HepG2 (cell line): ENCODE measurements around the gene TMEM31. TPM values are rescaled to one million over a fixed set of nuclear protein-coding genes. Genes with fewer than 3 reads are reported as not detected.

ENCODE experiments used
- CENPT ChIP-seq: sonication (generic); formaldehyde crosslinking; IDR thresholded peaks from 2 replicates; pipeline ENCODE4 v1.8.0; 2022; ENCODE audit warnings: low read depth, mild to moderate bottlenecking, moderate library complexity, missing genetic modification reagents
- DNMT1 ChIP-seq: sonication (generic); formaldehyde crosslinking; IDR thresholded peaks from 2 replicates; pipeline ENCODE4 v1.5.1; 2020; ENCODE audit warnings: mild to moderate bottlenecking, missing genetic modification reagents
- DPF2 ChIP-seq: sonication (generic); formaldehyde crosslinking; IDR thresholded peaks from 2 replicates; pipeline ENCODE4 v1.4.0; 2020; ENCODE audit warnings: mild to moderate bottlenecking, low read depth, missing genetic modification reagents, borderline replicate concordance
- GZF1 ChIP-seq: sonication (generic); formaldehyde crosslinking; IDR thresholded peaks from 2 replicates; pipeline ENCODE4 v1.5.1; 2020; ENCODE audit warnings: mild to moderate bottlenecking, missing genetic modification reagents
- KAT2B ChIP-seq: fragments of 150-350 bp; IDR thresholded peaks from 2 replicates; pipeline ENCODE4 v1.6.1; 2014; ENCODE audit warnings: low read depth, low read length, borderline replicate concordance
- LCORL ChIP-seq, 2 experiments: fragments of 450-650 bp in 1 of 2; sonication (generic) in 1 of 2; formaldehyde crosslinking in 1 of 2; IDR thresholded peaks; 2 replicates each; pipeline versions ENCODE4 v1.5.0 to v1.6.1; 2017 to 2020; ENCODE audit warnings: antibody characterized with exemption in 1 of 2, missing genetic modification reagents in 1 of 2
- MAFG ChIP-seq: sonication (generic); formaldehyde crosslinking; IDR thresholded peaks from 2 replicates; pipeline ENCODE4 v1.5.1; 2020; ENCODE audit warnings: mild to moderate bottlenecking, missing genetic modification reagents
- NFE2L2 ChIP-seq: fragments of 150-350 bp; IDR thresholded peaks from 2 replicates; pipeline ENCODE4 v1.6.1; 2014; ENCODE audit warnings: low read length
- NR3C1 ChIP-seq: sonication (generic); formaldehyde crosslinking; IDR thresholded peaks from 2 replicates; pipeline ENCODE4 v1.4.0; 2020; ENCODE audit warnings: missing genetic modification reagents
- PATZ1 ChIP-seq: sonication (generic); formaldehyde crosslinking; IDR thresholded peaks from 2 replicates; pipeline ENCODE4 v1.4.0; 2020; ENCODE audit warnings: missing genetic modification reagents
- PPARG ChIP-seq: conservative IDR thresholded peaks from 2 replicates; pipeline ENCODE4 v1.6.1; 2016; ENCODE audit warnings: missing biosample characterization, missing genetic modification reagents
- PRPF4 ChIP-seq: fragments of 200-400 bp; formaldehyde crosslinking; IDR thresholded peaks from 2 replicates; pipeline ENCODE4 v1.6.1; 2016; ENCODE audit warnings: low read length, low read depth; ENCODE audit not compliant: poor library complexity, severe bottlenecking
- SALL1 ChIP-seq: sonication (generic); formaldehyde crosslinking; IDR thresholded peaks from 2 replicates; pipeline ENCODE4 v1.8.0; 2022; ENCODE audit warnings: mild to moderate bottlenecking, missing genetic modification reagents
- SCMH1 ChIP-seq: sonication (generic); formaldehyde crosslinking; IDR thresholded peaks from 2 replicates; pipeline ENCODE4 v1.9.0; 2021; ENCODE audit warnings: missing genetic modification reagents, mild to moderate bottlenecking, borderline replicate concordance
- SIX1 ChIP-seq: sonication (generic); formaldehyde crosslinking; IDR thresholded peaks from 2 replicates; pipeline ENCODE4 v1.4.0; 2020; ENCODE audit warnings: missing genetic modification reagents, borderline replicate concordance
- SRSF4 ChIP-seq: fragments of 200-400 bp; formaldehyde crosslinking; IDR thresholded peaks from one replicate; pipeline ENCODE4 v1.6.1; 2018; ENCODE audit warnings: mild to moderate bottlenecking, low read depth, low read length, moderate library complexity; ENCODE audit not compliant: poor library complexity, severe bottlenecking
- ZBTB26 ChIP-seq: IDR thresholded peaks from 2 replicates; pipeline ENCODE4 v1.6.1; 2016; ENCODE audit warnings: missing compliant biosample characterization, missing genetic modification reagents, borderline replicate concordance
- ZBTB7A ChIP-seq: sonication (generic); formaldehyde crosslinking; IDR thresholded peaks from 2 replicates; pipeline ENCODE4 v1.8.0; 2022; ENCODE audit warnings: mild to moderate bottlenecking, missing genetic modification reagents
- ZNF382 ChIP-seq: sonication (generic); formaldehyde crosslinking; IDR thresholded peaks from 2 replicates; pipeline ENCODE4 v1.5.0; 2020; ENCODE audit warnings: missing genetic modification reagents, mild to moderate bottlenecking, borderline replicate concordance
- ZNF660 ChIP-seq: sonication (generic); formaldehyde crosslinking; IDR thresholded peaks from 2 replicates; pipeline ENCODE4 v1.5.1; 2020; ENCODE audit warnings: mild to moderate bottlenecking, low read depth, missing genetic modification reagents, borderline replicate concordance
- ZNF790 ChIP-seq: sonication (generic); formaldehyde crosslinking; IDR thresholded peaks from 2 replicates; pipeline ENCODE4 v1.8.0; 2022; ENCODE audit warnings: missing genetic modification reagents, mild to moderate bottlenecking, borderline replicate concordance
- ZXDC ChIP-seq: sonication (generic); formaldehyde crosslinking; IDR thresholded peaks from 2 replicates; pipeline ENCODE4 v1.5.0; 2020; ENCODE audit warnings: mild to moderate bottlenecking, missing genetic modification reagents
- polyA plus RNA-seq, 8 experiments: library from polyadenylated mRNA; depleted of rRNA in 3 of 8; stranded (reverse) in 7 of 8; unstranded in 1 of 8; fragments of >200 nt; fragmentation: Illumina TruSeq in 4 of 8; extraction: Trizol in 4 of 8; gene quantifications; 2 replicates each; pipeline versions ENCODE4 v1.2.1 to v1.2.3, GENCODE V29; 2011 to 2016; ENCODE audit warnings: low read depth in 4 of 8, missing spikeins in 1 of 8, mixed read lengths in 1 of 8; ENCODE audit not compliant: insufficient read depth in 1 of 8
- total RNA-seq, 5 experiments: library from RNA; depleted of rRNA; stranded (reverse); fragments of >200 nt; fragmentation: Illumina TruSeq; extraction: Trizol; gene quantifications; 2 replicates each; pipeline ENCODE4 v1.2.3, GENCODE V29; 2016; ENCODE audit warnings: low read depth in 1 of 5

The TMEM31 gene
- total and polyA plus RNA-seq, 2 of the 13 experiments (the other 11 are each of a cell fraction or from before 2014, with no cell fraction given): 0.16 TPM; not detected in 1

GRCh38 chrX:103687073-103687695, 23.5 kb upstream of the TMEM31 start (continued):
- no peak for TF ChIP-seq PPARG (CRISPR knock-in tag)
- no peak for TF ChIP-seq GZF1
- no peak for TF ChIP-seq SCMH1
- no peak for TF ChIP-seq NR3C1 (CRISPR knock-in tag)
- peak; percentile 74 for TF ChIP-seq PATZ1 (CRISPR knock-in tag)
- TF ChIP-seq DPF2: no peak
- no peak for TF ChIP-seq ZNF660 (CRISPR knock-in tag)
- no peak for TF ChIP-seq SIX1 (CRISPR knock-in tag)
- TF ChIP-seq ZXDC: no peak
- no peak for TF ChIP-seq MAFG (CRISPR knock-in tag)
- TF ChIP-seq DNMT1: no peak
- TF ChIP-seq SALL1 (CRISPR knock-in tag): peak; percentile 39; the same call in 1 of the 2 replicates
- no peak for TF ChIP-seq NFE2L2
- no peak for TF ChIP-seq CENPT (CRISPR knock-in tag)
- no peak for TF ChIP-seq ZBTB7A
- TF ChIP-seq SRSF4: no peak
- TF ChIP-seq ZNF382 (CRISPR knock-in tag): no peak
- no peak for TF ChIP-seq KAT2B
- no peak for TF ChIP-seq PRPF4
- TF ChIP-seq ZBTB26 (CRISPR knock-in tag): no peak
- no peak for TF ChIP-seq LCORL (IDR thresholded peaks at IDR 0.05)
- no peak for TF ChIP-seq LCORL (CRISPR knock-in tag; IDR thresholded peaks at IDR 0.05)
- TF ChIP-seq ZNF790 (CRISPR knock-in tag): no peak
